Coronary artery (tissue), 2 donors: ENCODE results near the gene RAI2.
"Not testable (repeated sequence)": the region's sequence is repeated elsewhere in the genome, so short reads cannot be mapped to it uniquely, and the experiment has no call there.

Source experiments
- DNase-seq: peaks from one replicate; pipeline ENCODE4 v3.0.0-alpha.2; 2017; ENCODE audit warnings: low spot score
- H3K27ac ChIP-seq, 2 donors: fragments of 200-600 bp; sonication (generic); one replicate each; pipeline ENCODE4 v1.5.1; 2016 to 2019
- H3K4me3 ChIP-seq: fragments of 200-600 bp; sonication (generic); 2 replicates; pipeline ENCODE4 v1.5.1; 2016; ENCODE audit warnings: mild to moderate bottlenecking, moderate library complexity
- CTCF ChIP-seq: fragments of 200-600 bp; sonication (generic); IDR thresholded peaks from one replicate; pipeline ENCODE4 v1.5.1; 2019; ENCODE audit warnings: antibody characterized with exemption

RAI2 gene

GRCh38 chrX:17788439-17788838 is 72.7 kb downstream of the RAI2 start:
- no peak overlapping the region for H3K4me3 ChIP-seq
- peak; percentile 70 for TF ChIP-seq CTCF
- no peak overlapping the region for H3K27ac ChIP-seq
- no peak for DNase-seq

GRCh38 chrX:17787557-17787956 is 73.5 kb downstream of the RAI2 start:
- TF ChIP-seq CTCF, result no peak

GRCh38 chrX:17786554-17787347 is 74.3 kb downstream of the RAI2 start:
- DNase-seq, H3K4me3 ChIP-seq, H3K27ac ChIP-seq: not testable (repeated sequence)

More at GRCh38 chrX:17787557-17787956, 73.5 kb downstream of the RAI2 start:
- no peak overlapping the region for H3K27ac ChIP-seq
- no peak for DNase-seq
- H3K4me3 ChIP-seq, result no peak overlapping the region

GRCh38 chrX:17779434-17779833 is 81.7 kb downstream of the RAI2 start:
- DNase-seq, result no peak
- Histone ChIP-seq H3K27ac (no peak overlapping the region), H3K4me3 (no peak overlapping the region)
- no peak for TF ChIP-seq CTCF

- no peak for DNase-seq
Measured at GRCh38 chrX:17778997-17779396, 82.1 kb downstream of the RAI2 start.

GRCh38 chrX:17774053-17774452 is 87.0 kb downstream of the RAI2 start:
- no peak overlapping the region for H3K4me3 ChIP-seq
- no peak for DNase-seq
- no peak for TF ChIP-seq CTCF
- no peak overlapping the region for H3K27ac ChIP-seq

More at GRCh38 chrX:17778997-17779396, 82.1 kb downstream of the RAI2 start:
- no peak for TF ChIP-seq CTCF
- Histone ChIP-seq H3K27ac (no peak overlapping the region), H3K4me3 (no peak overlapping the region)

GRCh38 chrX:17773221-17773876 is 87.7 kb downstream of the RAI2 start:
- Histone ChIP-seq H3K4me3 (no peak overlapping the region), H3K27ac (no peak overlapping the region)
- no peak for TF ChIP-seq CTCF
- no peak for DNase-seq
